Hematopoietic multipotent progenitor cell treated with erythropoietin and hydrocortisone succinate and interleukin-3 and kit ligand, for 6 days (in vitro differentiated cells): ENCODE results near the gene PRR14L.
"Not testable (repeated sequence)": the region's sequence is repeated elsewhere in the genome, so short reads cannot be mapped to it uniquely, and the experiment has no call there.

Experiments
- DNase-seq: peaks from one replicate; pipeline ENCODE4 v3.0.0-alpha.2; 2015

PRR14L gene

GRCh38 chr22:31681349-31682345 is 68.3 kb downstream of the PRR14L start:
- no peak for DNase-seq

GRCh38 chr22:31680861-31681341 is 69.0 kb downstream of the PRR14L start:
- no peak for DNase-seq

GRCh38 chr22:31678748-31679147 is 71.2 kb downstream of the PRR14L start:
- DNase-seq = no peak

- peak; percentile 97 for DNase-seq
These were observed 73.2 kb downstream of the PRR14L start for GRCh38 chr22:31676700-31677099.

GRCh38 chr22:31674219-31674618 is 75.7 kb downstream of the PRR14L start:
- DNase-seq = peak; percentile 36

GRCh38 chr22:31668849-31669248 is 81.1 kb downstream of the PRR14L start:
- not testable (repeated sequence) for DNase-seq

GRCh38 chr22:31662668-31663037 is 87.3 kb downstream of the PRR14L start:
- DNase-seq = no peak

GRCh38 chr22:31661851-31662667 is 87.9 kb downstream of the PRR14L start, which contains the start of gene PISD:
Gene PISD, minus strand, starts transcription at chr22:31662215. Its CDS starts 7 bp downstream, at chr22:31662208.
- peak; percentile 98 for DNase-seq

- DNase-seq = peak; percentile 21
These were observed 89.0 kb downstream of the PRR14L start for GRCh38 chr22:31660860-31661341.

GRCh38 chr22:31659246-31659645 is 90.7 kb downstream of the PRR14L start:
- DNase-seq = no peak

GRCh38 chr22:31654408-31654807 is 95.5 kb downstream of the PRR14L start:
- DNase-seq = no peak

- no peak for DNase-seq
These were observed 96.0 kb downstream of the PRR14L start for GRCh38 chr22:31653944-31654343.

- no peak for DNase-seq
These were observed 96.8 kb downstream of the PRR14L start for GRCh38 chr22:31652911-31653684.

GRCh38 chr22:31652088-31652487 is 97.8 kb downstream of the PRR14L start:
- DNase-seq = no peak

GRCh38 chr22:31651664-31652063 is 98.3 kb downstream of the PRR14L start:
- DNase-seq = no peak

- no peak for DNase-seq
These were observed 99.5 kb downstream of the PRR14L start for GRCh38 chr22:31650391-31650790.

- no peak for DNase-seq
These were observed 102.2 kb downstream of the PRR14L start for GRCh38 chr22:31647523-31648320.

- no peak for DNase-seq
These were observed 102.9 kb downstream of the PRR14L start for GRCh38 chr22:31647066-31647465.

- no peak for DNase-seq
These were observed 103.5 kb downstream of the PRR14L start for GRCh38 chr22:31646186-31647019.

- no peak for DNase-seq
These were observed 110.4 kb downstream of the PRR14L start for GRCh38 chr22:31639436-31640039.
